GM18909 (cell line): Measurements from ENCODE around the gene OSR1.
"Not testable (repeated sequence)": the region's sequence is repeated elsewhere in the genome, so short reads cannot be mapped to it uniquely, and the experiment has no call there.

Source experiments
- ATAC-seq: cut with Tn5 transposase; IDR thresholded peaks from one replicate; pipeline ENCODE4 v1.9.1; 2021; ENCODE audit warnings: mild to moderate bottlenecking; ENCODE audit not compliant: unreplicated experiment, poor library complexity

OSR1 gene

DNA sequence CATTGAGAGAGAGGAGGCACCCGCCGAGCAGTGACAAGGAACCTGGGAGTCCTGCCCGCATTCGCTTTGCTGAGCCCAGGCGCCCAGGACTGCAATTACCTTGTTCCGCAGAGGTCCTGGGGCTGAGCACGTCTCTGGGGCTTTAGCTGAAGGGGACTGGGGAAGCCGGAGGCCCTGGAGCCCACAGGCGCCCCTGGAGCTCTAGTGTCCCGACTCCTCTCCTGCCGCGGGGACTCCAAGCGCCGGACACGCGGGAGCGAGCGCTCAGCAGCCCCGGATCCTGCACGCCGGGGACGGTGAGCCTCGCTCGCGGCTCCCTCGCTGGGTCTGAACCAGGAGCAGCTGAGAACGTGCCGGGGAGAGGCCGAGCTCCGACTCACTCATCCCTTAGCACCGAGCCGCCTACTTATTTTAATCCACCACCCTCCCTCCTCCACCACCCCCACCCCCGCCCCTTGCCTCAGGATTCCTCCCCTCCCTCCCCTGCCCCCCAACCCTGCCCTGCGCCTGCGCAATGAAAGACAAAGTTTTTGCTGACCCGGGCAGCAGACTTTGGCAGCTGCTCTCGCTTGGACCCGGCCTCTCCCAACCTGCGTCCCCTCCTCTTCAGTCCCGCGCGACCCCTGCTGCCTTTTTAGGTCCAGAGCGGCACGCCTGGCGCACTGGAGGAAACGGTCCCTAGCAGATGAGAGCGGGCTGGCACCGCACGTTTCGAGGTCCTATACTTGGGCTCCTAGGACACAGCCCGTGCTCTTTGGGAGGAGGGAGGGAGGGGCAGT lies at the start of gene OSR1:
Gene OSR1, minus strand, starts transcription at position 382 of the 779 bp plus-strand sequence. CDS start 4,818 bp downstream, outside the sequence.
- no peak for ATAC-seq

DNA sequence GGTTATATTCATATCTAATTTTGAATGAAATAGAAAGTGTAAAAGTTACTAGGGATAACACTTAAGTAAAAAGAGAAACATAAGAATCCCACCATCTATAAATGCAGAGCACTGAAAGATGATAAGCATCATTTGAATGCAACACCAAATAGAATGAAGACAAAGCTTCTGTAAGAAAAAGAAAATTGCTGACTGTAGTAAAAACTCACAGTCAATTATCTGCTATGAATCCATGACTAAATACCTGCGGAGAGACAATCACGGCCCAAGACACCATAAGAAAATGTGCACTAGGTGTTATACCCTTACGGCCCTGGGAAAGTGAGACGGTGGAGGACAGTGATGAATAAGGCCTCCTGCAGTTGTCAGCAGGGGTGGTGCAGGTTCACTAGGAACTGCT lies 45.4 kb upstream of the OSR1 start:
- ATAC-seq, result no peak

DNA sequence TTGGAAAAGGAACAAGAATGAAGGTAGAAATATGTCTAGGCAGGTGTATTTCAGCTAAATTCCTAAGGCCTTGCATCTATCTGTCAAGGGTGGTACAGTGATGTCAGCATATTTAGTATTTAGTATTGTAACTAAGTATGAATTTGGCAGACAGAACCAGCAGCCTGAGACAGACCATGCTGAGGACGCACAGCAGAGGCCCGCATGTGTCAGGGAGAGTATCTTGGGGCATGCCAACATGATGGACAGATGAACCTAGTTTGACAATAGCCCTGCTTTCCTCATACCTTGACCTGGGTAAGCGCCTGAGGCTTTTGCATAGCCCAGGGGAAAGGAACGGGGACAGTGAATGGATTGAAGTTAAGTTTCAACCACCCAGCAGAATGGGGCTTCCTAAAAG lies 33.8 kb upstream of the OSR1 start:
- ATAC-seq, result no peak

DNA sequence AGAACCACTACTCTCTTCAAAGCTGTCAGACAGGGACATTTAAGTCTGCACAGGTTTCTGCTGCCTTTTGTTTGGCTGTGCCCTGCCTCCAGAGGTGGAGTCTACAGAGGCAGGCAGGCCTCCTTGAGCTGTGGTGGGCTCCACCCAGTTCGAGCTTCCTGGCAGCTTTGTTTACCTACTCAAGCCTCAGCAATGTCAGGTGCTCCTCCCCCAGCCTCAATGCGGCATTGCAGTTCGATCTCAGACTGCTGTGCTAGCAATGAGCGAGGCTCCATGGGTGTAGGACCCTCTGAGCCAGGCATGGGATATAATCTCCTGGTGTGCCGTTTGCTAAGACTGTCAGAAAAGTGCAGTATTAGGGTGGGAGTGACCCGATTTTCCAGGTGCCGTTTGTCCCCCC lies 31.0 kb upstream of the OSR1 start:
- not testable (repeated sequence) for ATAC-seq

DNA sequence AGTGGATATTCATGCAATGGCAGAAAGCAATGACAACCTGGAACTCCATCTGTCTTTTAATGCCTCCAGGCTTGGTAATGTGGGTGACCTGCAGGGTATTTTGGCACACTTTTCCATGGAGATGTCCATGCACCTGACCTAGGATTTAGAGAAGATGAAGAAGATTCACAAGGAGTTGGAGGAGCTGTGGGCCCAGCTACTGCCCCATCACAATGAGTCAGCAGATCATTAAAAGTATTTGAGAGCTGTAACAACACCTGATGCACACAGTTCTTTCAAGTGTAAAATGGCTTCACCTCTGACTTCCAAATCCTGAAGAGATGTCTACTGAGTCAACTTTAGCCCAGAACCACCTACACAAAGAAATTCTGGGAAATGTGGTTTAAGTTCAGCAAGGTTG lies 22.1 kb upstream of the OSR1 start:
- no peak for ATAC-seq

DNA sequence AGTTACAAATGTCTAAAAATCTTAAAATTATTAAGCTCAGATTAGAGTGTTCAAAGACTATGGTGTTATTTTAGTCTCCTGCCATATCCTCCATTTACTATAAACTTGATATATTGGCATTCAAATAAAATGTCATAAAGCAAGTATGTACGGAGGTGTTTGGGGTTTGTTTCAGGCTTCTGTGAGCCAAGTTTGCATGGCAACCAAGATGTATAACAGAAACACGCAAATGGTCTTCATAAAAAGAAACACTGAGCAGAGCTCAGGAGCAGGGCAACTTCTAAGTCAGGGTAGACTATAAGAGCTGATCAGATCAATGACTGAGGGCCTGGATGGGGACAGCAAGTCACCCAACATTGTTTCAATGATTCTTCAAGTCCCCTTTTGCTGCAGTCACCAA lies 20.5 kb upstream of the OSR1 start:
- no peak for ATAC-seq

DNA sequence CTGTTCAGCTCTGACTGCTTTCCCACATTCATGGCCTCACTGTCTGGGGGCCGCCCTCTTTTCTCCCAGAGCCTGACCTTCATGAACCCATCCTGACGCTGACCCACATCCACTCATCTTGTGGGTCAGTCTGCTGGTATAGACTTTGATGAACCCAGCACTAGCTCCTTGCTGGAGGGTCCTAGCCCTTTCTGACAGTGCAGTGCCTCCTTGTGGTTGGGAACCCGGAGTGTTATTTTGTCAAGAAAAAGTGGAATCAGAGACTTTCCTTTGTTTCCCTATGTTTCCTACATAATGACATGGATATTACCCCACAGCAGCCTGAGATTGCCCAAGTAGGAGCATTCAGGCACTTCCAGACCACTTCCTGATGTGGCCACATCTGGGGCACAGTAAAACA lies 19.3 kb upstream of the OSR1 start:
- no peak for ATAC-seq

DNA sequence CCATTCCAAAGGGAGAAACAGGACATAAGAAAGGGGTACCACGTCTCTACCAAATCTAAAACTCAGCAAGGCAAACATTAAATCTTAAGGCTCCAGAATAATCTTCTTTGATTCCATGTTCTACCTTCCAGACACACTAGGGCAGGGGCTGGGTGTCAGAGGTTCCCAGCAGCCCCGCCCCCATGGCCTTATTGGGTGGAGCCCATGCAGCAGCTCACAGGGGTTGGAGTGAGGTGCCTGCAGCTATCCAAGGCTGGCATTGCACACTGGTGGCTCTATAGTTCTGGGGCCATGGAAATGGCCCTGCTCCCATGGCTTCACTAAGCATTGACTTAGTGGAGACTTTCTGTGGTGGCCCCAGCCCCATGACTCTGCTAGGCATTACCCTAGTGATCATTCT lies 14.9 kb upstream of the OSR1 start:
- no peak for ATAC-seq

DNA sequence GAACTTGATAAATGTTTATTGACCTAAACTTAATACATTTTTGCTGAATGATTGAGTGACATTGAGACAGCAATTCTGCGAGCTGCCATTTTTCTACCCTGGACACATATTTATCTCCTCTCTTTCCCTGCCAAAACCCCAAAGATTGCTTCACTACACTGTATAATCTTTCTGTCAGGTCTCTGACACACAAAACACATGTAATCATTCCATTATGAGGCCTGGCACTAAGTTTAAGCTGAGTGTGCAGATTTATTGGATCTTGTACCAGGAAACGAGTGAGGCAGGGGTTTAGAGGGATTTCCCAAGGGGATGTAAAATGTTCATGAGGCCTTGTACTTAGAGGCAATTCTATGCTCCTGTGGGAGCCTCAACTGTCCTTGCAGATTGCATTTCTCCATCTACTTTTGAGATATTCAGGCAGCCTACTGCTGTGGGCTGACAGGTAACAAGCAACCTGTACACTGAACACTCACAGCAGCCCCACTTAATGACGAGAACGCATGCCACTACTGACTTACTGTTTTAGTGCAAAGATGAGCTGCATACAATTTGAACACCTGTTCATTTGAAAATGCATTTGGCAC lies 13.7 kb upstream of the OSR1 start:
- no peak for ATAC-seq

DNA sequence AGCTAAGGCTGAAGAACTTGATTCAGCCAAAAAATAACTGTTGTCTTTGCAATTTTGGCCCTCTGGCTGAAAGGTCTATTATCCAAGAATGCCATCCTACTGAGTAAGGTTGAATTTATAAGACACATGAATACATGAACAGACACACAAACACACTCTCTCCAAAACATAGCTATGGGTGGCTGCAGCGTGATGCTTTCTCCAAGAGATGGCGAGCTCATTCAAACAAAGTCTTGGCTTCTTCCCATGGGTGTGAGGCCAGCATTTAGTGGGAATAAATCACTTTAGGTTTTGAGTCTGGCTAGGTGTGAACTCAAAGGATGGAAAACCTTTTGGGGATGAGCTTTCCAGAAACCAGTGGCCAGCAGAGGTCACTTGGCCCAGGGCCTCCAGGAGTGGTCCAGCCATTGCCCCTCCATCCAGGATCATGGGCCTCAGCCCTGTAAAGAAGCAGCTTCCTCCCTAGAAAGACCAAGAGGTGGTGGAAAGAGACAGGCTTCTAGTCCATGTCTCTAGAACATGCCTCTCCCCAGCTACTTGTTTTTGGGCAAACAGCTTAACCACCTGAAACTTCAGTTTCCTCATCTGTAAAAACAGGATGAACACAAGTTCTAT lies 11.0 kb upstream of the OSR1 start:
- no peak for ATAC-seq

DNA sequence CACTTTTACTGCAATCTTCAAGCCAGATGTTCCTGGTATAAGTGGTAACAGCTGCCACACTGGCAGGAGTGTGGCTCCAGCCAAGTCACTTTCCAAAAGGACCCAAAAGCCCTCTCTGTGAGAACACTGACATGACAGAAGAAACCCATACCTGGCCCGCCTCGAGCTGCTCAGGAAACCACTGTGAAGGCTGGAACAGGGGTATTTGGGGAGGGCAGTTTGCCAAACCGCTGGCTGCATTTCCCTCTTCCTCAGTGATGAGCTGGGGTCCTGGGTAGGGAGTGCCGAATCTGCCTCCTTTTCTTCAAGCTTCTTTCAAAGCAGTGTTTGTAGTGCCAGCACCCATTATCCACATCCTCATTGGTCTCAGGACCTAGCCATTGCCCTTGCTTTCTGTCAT lies 10.3 kb upstream of the OSR1 start:
- ATAC-seq, result no peak

DNA sequence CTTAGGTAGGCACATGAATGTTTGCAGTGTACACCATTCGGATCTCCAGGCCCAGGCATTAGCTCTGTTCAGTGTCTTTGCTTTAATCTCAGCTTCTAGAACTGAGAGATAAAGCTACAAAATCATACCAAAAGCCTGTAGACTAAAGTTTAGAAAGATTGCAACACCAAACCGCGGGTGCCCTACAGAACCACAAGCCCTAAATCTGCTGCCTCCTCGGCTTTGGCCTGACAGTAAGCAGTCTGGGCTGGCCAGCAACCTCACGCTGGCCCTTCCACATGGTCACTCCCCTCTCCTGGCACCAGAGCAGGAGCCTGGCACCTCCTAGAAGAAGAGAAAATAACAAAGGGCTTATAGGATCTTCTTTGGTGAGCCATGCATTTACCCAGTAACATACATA lies 8.9 kb upstream of the OSR1 start:
- no peak for ATAC-seq

DNA sequence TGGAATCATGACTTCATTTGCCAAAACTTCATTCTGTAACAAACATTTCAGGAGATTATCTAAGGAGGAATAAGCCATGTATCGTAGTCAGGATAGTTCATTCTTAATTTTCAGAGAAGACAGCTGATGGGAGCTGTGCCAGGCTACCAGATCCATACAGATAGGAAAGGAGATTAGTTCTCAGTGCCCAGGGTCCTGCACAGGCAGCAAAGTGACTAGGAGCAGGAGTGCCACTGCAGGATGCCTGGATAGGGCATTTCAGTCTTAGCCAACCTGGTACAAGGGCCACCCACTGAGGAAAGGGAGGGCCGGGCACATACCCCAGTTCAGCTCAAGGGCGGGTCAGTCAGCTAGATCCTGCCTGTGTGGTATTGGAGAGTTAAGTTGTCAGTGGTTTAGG lies 6.7 kb upstream of the OSR1 start:
- no peak for ATAC-seq

DNA sequence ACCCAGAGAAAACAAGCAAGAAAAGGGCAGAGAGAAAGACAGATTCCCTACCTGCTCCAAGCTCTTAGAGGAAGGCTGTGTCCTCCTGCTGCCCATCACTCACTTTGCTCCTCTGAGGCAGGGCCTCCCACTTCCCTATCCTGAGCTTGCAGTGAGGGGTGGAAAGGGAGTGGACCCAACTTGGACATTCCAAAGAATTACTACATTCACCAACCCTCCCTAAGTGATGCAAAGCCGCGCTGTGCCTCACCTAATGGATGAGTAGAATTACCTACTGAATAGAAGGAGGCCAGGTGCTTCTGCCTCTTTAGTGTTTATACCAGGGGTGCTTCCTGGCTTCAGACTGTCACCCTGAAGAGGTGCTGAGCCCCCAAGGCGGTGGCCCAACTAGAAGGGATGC lies 5.6 kb upstream of the OSR1 start:
- no peak for ATAC-seq

DNA sequence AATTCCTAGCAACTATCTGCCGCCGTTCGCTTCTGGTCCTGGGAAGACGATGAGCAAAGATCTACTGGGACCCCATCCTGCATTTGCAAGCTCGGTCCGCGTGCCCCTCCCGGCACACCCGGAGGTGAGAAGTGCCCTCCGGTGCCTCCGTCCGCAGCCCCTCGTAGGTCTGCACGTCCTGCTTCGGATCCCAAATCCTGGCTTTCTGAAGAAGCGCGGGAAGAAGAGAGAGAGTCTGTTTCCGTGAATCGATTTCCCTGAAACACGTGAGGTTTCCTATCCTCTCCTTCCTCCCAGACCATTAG lies 5.0 kb upstream of the OSR1 start:
- no peak for ATAC-seq

DNA sequence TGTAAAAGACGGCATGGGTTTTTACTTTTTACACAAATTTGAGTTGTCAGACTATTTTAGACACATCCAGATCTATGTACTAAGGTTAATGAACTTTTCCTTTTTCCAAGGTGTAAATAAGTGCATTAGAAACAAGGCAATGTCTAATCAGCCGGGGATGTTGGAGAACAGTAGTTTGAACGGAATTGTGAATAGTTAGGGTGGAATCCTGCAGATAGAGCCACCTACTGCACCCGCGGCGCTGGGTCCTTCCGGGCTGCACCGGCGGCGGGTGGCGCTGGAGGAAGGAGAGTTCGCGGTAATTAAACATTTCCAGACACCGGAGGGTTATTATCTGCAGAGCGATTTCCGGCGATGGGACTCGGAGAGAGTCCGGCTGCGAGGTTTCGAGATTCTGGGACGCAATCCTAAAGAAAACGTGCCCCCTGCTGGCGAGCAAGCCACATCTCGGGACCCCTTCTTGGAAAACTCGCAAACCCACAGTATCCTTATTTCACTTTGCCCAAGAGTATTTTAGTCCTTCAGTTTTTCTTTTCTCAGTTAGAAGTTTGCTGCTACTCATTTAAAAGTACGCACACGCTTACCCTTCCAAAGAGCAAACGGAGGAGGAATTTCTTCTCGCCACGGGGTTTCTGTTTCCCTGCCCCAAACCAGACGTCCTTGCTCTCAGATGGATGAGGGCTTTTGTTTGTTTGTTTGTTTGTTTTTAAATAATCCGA lies 4.5 kb upstream of the OSR1 start:
- peak; percentile 52 for ATAC-seq

DNA sequence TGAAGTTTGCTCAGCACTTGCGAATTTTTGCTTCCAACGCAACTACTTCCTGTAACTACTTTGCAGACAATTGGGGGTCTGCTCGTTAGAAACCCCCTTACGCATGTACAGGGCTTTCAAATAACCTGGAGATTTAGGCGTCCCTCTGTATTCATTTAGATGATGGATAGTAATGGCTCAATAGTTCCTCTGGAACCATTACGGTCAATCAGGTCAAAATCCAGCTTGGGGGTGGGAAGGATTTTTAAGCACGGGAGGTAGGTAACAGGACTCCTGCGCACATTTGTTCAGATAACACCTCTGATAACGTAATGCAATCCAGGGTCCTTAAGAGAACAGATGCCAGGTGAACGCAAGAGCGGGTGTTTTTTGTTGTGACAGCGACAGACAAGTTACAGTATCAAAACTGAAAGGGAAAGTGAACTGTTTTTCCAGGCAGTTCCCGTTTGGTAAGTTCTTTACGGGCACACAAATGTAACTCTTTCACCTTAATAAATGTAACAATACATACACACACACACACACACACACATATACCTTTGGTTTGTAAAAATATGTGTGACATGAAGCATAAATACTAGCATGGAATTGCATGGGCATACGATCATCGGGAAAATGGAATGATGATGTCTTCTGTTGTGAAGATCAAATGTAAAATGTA lies 3.8 kb upstream of the OSR1 start:
- no peak for ATAC-seq

DNA sequence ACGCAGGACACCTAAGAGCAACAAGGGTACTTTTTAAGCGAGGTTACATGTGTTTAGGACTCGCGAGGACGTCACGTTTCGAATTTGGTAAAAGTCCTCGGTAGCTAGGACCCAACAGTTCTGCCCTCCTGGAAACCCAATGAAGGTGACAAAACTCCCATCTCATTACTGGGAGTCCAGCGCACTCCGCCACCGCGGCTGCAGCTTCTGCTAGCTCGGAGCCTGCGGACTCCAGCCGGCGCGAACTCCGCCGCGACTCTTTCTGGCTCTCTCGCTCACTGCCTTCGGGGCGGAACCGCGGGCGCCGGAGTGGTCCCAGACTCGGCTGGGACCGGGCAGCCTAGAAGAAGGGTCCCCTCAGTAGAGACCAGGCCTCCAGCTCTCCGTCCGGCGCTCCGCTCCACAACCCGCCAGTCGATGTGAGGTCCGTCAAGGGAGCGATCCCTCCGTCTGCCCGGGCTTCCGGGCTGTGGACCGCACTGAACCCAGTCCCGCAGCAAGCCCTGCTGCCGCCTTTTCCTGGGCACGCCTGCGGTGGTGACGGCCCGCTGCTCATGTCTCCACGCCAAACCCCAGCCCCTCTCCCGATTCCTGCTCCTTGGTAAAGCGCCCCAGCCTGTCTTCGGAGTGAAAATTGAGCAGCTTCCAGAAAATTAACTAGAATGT lies 3.0 kb upstream of the OSR1 start:
- no peak for ATAC-seq

DNA sequence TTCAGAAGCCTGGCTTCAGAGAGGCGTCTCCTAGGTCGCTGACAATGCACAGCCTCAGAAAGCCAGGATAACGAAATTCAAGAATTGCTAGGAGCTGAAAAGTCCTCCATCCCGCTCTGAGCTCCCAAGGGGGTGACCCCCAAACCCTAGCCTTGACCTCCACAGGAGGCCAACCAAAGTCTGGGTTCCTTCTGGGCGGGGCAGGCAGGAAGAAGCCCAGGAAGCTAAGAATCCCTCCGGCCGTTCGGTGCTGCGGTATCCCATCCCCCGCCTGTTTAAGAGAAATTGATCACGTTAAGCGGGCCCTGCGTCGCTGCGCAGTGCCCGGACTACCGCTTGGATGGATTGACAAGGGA lies 2.5 kb upstream of the OSR1 start:
- no peak for ATAC-seq

DNA sequence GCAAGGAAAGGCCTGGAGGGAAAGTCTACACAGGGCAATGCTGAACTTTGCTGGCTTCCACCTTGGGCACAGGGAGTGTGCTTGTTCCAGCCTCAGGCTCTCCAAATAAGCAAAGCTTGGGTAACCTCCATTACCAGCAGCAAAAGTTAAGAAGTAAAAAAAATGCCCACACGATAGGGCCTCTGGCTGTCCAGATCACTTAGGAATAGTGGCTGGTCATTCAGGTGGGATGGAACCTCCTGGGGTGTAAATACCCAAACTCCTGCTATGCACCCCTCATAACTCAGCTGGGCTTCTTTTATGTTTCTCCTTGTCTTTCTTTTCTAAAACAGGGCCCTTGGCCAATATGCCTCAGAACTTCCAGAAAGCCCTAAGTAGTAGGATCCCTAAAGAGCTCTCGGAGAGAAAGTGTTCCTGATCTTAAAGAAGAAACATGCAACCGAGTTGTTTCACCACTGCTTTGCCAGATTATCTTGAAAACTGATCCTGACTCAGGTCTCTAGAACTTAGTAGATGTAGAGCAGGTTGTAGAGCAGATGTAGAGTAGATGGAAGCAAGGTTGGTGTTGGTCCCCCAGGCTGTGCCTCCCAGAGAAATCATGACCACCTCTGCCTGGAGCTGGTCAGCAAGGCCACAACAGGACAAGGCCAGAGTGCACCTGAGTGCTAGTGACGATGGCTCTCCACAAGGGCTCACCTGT lies 2.0 kb upstream of the OSR1 start:
- no peak for ATAC-seq
